Amniotic epithelial cell (primary cell): ENCODE measurements around the gene WFS1.

Experiments used
- DNase-seq: peaks from one replicate; pipeline ENCODE4 v3.0.0-alpha.2; 2010; ENCODE audit warnings: low read depth

Gene WFS1

DNA sequence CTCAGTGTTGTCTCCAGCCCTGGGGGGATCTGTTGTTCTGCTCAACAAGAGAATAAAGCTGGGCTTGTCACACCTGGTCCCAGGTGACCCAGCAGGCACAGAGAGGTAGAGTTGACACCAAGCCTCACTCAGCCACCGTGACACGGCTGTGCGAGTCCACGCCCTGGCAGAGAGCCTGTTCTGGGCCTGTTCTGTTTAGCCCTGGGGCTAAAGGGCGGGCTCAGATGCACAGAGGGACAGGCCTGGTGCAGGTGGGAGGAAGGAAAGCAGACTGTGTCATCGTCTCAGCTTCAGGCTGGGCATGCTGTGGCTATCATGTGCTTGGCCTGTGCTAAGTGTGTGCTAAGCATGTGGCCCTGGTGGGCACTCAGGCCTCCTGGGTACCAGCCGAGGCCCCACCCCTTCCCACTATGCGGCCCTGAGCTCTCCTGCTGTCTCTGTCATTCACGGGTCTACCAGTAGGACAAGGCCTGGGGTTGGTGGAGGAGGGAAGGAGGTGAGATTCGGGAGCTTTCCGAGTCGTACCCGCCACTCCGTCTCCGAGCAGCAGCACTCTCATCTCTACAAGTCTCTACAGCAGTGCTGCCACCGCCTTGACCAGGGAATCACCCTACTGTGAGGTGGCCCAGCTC is 10.8 kb downstream of the WFS1 start:
- DNase-seq: no peak

DNA sequence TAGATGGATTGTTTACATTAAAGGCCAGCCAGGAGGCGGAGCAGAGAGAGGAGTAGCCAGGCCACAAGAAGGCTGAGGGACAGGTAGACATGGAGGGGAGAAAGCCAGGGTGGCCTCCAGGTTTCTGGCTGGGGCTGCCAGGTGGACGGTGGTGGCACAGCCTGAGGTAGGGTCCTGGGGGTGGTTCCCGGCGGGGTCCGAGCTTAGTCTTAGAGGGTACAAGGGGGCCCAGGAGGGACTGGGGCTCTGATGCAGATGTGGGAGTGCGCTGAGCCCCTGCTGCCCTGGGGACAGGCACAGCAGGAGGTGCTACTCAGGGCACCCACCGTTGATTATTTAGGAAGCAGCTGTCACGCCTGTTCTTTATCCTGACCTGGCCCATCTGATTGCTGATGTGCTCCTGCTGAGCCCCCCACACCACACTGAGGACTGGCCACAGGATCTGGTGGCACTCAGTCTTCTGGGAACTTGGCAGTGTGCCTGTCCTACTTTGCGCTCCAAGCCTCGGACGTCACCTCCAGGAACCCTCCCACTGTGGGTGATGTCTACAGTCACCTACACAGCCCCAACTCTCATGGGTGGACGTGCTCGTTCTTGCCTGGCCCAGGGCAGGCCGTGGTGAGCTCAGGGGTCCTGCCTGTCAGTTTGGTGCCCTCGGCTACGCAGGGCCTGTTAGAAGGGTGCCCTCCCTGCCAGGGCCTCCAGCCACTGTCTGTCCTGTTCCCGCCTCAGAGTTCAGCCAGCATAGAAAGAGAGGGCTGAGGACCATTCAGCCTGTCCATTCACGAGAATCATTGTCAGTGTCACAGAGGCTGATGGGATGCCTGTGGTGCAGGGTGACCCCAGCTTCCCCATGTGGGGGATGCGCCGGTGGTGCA is 12.0 kb downstream of the WFS1 start:
- no peak for DNase-seq

DNA sequence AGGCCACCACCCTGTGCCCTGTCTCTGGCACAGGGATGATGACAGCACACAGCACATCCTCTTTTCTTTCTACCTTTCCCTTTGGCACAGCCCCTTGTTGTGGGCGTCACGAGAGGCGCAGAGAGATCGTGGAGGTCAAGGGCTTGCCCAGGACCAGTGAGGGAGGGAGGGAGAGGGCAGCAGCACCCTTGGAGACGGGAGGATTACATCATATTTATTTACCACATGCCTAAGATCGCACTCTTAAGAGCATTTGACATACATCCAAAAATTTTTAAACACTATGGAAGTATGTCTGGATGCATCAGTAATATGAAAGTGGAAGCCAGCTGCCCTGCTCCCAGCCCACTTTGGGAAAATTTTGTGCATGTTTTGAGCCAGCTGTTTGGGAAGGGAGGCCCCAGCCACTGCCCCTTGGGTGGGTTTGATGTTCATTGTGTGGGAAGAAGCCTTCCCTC is 12.7 kb downstream of the WFS1 start:
- DNase-seq: peak; percentile 41

DNA sequence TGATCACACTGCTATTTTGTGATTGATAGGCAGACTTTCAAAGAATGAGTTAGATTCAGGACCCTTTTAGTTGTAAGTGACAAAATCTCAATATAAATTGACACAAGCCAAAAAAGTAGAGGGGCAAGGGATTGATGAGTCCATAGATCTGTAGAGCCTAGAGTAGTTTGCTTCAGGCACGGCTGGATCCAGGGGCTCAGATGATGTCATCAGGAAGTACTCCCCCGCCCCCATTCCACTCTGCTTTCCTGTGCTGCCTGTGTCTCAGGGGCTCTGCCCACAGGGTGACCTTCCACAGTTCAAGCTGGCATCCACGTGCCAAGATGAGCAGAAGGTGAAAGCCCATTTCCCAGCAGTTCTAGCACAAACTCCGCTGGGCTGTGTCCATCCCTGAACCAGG is 13.6 kb downstream of the WFS1 start:
- DNase-seq: no peak

DNA sequence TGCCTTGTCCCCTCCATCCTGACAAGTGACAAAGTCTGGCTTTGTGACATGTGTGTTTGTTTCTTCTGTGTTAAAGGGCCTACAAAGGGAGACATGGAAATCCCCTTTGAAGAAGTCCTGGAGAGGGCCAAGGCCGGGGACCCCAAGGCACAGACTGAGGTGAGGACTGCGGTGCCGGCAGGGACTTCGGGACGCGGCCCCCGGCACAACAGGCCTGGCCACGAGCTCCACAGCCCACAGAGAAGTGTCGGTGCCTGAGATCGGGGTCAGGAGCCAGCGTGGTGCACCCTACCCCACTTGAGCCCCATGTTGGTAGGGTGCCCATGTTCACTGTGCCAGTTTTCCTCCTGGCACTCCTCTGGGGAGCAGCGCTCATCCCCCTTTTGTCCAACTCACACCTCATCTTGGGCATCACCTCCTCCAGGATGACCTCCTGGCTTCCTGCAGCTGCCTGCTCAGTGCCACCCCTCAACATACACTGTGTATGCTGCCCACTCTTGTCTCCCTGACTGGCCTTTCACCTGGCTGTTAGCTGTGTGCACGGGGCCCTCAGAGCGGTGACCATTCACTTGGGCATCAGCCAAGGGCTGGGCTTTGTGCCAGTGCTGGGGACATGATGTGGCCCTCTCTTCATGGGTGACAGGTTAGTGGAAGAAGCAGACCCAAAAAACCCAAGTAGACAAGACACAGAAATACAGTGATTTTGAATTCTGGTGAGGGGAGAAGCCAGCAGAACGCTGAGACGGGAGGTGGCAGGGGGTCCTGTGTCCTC is 17.6 kb downstream of the WFS1 start:
- no peak for DNase-seq

DNA sequence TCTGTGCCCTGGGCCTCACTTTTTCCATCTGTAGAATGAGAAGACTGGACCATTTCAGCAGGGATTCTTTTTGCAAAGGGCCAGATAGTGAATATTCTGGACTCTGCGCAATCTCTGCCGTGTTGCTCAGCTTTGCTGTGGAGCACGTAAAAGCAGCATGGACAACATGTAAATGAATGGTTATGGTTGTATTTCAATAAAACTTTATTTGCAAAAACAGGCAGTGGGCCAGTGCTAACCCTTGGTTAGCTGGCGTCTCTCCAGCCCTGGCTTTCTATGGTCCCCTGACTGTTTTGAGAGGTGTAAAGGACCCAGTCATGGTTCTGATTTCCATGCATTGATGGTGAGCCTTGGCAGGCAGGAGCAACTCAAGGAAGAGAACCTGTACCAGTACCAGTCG is 18.7 kb downstream of the WFS1 start:
- DNase-seq: no peak

DNA sequence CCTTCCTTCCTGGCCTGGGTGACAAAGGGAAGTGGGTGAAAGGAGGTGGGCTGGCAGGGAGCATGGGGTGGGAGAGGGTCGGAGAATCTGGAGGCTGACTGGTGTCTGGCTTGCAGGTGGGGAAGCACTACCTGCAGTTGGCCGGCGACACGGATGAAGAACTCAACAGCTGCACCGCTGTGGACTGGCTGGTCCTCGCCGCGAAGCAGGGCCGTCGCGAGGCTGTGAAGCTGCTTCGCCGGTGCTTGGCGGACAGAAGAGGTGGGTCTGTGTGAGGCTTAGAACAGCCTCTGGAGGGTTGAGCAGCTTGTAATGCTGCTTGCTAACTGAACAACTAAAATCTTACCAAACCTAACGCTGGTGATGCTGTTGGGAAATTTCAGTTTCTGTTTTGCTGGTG is 19.2 kb downstream of the WFS1 start:
- DNase-seq: no peak

DNA sequence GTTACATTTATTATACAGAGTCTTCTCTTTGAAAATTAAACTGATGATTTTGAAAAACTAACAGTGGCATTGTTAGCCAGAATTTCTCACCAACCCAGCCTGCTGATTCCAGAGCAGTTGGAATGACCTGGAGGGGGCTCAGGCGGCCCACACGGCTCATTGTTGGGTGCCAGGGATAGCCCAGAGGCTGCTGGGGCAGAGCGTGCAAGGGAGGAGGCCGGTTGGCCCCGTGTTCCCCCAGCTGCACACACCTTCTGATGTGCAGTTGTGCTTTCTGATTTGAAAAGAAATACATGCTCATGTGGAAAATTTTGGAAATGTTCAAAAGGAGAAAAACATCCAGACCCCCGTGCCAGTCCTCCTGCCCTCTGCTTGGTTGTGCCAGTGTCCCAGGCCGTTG is 20.6 kb downstream of the WFS1 start:
- no peak for DNase-seq

DNA sequence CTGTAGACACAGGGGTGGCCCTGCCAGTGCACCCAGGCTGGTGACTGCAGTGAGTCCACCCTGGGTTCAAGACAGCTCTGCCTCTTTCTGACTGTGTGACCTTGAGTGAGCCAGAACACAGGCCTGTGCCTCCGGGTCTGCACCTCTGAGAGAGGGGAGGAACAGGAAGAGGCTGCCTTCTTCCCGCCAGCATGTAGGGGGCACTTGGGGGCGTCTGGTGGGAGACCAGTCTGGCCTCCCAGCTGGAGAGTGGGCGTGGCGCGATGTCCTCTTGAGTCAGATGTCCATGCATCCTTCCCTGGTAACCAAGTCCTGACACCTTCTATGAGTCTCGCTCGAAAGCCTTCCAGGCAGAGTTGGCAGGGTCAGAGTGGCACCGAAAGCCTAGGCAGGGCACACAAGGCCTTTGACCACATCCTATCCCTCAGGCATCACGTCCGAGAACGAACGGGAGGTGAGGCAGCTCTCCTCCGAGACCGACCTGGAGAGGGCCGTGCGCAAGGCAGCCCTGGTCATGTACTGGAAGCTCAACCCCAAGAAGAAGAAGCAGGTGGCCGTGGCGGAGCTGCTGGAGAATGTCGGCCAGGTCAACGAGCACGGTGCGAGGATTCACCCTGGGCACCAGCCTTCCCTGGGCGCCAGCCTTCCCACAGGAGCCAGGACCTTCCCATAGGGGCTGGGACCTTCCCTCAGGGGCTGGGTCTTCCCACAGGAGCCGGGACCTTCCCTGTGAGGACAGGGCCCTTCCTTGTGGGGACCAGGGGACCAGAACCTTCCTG is 21.3 kb downstream of the WFS1 start:
- DNase-seq: no peak

DNA sequence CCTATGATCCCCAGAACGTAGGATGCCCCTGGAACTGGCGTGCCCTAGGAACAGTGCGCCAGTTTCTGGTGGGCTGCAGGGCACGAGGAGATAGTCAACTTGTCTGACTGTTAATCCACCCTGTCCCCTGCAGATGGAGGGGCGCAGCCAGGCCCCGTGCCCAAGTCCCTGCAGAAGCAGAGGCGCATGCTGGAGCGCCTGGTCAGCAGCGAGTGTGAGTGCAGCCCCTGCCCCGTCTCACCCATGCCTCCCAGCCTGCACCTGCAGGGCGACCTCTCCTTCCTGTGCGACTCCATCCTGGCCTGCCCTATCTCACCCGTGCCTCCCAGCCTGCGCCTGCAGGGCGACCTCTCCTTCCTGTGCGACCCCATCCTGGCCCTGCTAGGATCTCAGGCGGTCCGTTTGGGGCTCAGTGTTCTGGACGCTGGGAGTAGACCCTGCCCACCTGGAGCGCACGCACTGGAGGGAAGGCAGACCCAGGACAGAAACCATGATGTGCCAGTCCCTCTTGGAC is 22.2 kb downstream of the WFS1 start:
- DNase-seq: no peak

DNA sequence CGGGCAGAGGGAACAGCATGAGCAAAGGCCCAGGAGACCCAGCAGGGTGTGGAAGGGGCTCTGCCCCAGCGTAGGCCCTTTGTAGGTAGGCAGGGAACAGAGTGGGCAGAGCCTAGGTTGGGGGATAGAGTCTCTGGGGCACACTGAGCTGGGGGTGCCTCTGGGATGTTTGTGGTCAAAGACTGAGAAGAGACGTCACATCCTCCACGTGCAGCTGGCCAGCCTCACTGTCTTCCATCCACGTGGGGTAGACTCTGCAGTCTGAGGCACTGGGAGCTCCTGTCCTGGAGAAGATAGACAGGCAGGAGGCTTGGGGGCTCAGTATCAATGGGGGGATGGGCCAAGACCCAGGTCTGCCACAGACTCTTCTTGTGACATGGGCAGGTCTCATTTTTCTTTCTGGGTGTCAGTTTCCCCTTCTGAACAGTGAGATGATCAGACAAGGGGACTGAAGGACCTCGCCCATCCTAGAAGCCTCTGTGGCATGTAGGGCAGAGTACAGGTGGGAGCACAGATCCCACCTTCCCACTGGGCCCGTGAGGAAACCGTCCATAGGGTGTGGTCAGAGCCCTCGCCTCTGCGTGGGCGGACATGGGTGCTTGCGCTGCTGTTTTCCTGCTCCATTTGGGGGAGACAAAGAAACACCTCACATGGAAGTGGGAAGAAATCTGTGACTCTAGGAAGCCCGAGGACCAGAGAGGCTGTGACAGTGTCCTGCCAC is 22.9 kb downstream of the WFS1 start:
- DNase-seq: no peak

DNA sequence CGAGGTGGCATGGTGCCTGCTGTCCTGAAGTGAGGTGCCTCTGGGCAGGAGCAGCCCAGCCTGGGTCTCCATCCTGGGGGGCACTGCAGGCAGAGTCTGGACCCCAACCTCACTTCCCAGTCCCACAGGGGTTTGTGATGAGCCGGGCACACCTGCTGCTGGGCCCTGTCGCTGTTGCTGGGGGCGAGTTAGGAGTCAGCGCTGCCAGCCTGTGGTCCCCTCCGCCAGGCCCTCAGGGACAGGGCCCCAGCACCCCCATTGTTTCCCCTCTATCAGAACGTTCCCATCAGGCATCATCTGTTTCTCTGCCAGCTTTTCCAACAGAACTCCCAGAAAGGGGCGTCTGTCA is 23.4 kb downstream of the WFS1 start:
- no peak for DNase-seq

DNA sequence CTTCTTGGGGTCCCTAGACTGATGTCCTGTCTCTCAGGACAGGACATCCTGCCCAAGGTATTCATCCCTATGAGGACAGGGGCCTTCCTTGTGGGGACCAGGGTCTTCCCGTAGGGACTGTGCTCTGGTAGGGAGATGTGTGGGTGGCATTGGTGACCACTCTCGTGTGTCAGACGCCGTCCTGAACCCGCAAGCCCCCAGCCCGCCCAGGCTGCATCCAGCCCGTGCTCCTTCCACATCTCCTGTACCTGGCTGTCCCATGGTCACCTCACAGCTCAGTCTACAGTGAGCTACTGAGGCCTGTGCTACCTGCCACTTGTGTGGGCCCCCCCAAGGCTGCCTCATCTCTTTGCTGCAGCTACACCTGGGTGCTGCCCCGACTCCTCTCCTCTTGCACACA is 24.0 kb downstream of the WFS1 start:
- DNase-seq: no peak

DNA sequence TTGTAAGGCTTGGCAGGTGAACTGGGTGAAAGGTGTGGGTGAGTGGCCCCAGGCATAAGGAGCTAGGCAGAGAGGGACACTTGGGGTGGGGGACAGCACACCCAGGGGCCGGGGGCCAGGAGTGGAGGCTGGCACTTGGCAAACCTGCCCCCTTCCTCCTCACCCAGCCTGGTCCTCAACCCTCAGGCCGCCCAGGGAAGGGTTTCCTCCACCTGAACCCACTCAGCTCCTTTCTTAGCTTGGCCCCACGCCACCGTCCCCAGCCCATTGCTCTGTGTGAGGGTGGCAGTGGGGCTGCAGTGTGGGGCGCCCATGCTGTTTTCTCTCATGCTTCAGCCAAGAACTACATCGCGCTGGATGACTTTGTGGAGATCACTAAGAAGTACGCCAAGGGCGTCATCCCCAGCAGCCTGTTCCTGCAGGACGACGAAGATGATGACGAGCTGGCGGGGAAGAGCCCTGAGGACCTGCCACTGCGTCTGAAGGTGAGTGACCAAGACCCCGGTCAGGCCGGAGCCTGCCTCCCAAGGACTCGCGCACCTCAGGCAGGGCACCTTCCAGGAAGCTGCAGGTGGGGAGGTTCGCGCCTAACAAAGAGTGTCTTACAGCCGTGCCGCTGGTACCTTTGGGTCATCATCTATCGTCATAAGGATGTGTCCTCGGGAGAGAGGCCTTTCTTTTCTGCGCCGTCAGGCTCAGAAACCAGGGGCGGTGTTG is 25.2 kb downstream of the WFS1 start:
- no peak for DNase-seq

DNA sequence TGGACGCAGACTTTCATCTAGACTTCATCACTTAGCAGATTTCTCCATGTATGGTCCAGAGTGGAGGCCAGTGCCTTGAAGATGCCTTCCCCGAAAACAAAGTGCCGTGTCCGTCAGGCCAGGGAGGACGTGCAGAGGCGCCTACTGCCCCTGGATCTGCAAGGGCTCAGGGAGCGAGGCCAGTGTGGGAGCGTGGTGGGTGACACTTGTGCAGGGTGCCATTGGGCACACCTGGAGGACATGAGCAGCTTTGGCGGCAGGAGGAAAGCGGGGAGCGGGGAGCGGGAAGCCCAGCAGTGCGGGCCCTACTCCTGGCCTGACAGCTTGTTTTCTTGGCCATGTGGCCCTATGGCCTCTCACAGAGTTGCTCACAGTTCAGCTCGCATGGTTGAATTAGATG is 25.8 kb downstream of the WFS1 start:
- no peak for DNase-seq

DNA sequence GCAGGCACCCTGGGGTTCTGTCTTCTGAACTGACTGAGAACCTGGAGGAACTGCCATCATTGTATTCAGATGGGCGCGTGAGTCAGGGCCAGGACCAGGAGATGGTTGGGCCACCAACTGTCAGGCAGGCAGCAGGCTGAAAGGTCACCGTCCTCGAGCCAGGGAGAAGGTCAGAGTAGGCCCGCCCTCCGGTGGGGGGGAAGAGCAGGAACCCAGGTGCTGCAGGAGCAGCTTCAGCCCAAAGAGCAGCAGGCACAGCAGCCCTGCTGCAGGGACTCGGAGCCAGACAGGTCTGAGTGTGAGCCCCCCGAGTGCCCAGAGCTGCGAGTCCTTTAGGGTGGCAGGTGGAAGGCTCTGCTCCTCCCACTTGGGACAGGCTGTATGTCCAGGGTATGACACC is 26.4 kb downstream of the WFS1 start:
- DNase-seq: no peak

DNA sequence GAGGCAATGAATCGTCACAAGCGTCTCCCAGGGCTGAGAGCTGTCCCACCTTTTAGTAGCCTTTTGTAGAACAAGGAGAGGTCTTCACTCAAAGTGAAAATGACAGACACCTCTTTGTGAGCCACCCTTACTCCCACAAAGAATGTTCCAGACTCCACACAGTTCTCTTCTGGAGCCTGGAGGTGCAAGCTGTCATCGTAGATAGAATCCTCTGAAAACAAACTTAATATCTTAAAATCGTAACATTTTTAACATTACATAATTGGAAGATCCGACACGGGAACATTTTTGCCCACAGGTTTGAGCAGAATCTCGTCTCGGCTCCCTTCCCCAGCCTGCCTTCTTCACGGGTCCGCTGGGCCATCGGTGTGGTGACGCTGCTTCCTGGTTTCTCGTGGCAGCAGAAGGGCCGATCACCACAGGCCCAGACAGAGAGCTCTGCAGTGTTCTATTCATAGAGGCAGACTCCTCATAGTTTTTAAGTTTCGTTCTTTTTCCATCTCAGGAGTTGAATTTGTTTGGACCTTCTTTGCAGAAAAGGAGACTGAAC is 27.7 kb downstream of the WFS1 start:
- no peak for DNase-seq

DNA sequence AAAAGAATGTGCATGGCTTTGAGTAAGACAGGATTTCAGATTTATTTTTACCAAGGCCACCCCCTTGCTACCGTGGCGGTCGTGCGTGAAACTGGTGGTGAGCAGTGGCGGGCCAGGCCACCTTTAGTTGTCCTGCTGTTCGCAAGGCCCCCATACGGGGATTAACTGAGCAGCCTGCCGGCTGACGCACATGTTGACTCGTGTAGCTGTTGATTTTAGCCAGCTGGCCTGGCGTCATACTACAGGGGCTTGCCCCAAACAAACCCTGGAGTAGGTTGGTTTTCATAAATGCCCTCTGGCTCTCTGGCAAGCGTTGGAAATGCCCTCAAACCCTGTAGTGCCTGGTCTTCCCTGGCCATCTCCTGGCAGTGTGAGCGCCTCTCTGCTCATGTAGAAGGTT is 28.4 kb downstream of the WFS1 start:
- DNase-seq: no peak

DNA sequence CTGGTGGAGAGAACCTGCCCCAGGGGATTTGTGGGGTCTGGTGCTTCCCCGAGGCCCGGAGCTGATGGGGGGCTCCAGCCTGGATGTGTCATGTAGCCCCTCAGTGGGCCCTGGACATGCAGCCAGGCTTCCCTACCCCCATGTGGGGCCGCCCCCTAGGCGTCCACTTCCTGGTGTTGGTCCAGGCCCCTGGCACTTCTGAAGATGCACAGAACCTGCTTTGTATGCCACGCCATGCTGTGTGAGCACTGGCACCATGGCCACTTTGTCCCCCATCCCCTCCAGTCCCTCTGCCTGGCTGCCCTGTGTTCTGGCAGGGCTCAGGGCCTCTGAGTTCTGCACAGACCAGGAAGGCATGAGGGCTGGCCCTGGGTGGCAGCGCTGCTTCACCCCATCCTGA is 29.2 kb downstream of the WFS1 start:
- DNase-seq: no peak

DNA sequence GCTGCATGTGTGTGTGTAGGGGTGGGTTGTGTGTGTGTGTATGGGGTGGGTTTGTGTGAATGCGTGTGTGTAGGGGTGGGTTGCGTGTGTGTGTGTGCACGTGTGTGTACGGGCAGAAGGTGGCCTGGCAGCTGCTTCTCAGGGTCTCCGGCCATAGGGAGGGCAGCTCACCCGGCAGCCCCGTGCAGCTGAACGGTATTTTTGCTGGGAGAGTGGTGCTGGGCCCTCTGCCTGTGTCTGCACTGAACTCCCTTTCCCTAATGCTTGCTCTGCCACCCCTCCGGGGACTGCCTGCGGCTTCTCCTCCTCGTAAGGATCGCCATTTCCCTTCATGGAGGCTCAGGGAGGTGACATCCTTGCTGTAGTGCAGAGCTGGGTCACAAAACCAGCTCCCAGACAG is 30.2 kb downstream of the WFS1 start:
- DNase-seq: no peak
